Activated T-cell treated with anti-CD3 and anti-CD28 coated beads, Interleukin-2, amount 50 U/mL, for 4 hours (primary cell): ENCODE measurements around the gene TNFRSF8. TPM values are rescaled to one million over a fixed set of nuclear protein-coding genes. Genes with fewer than 3 reads are reported as not detected.
A peak's percentile ranks its signal among the peaks of the same experiment; 100 is the strongest.

ENCODE experiments used
- ATAC-seq, 2 donors: fragments of 200-7000 bp; cut with Tn5 transposase; one replicate each; pipeline ENCODE4 v1.10.0; 2021
- DNase-seq: peaks from one replicate; pipeline ENCODE4 v3.0.0-alpha.2; 2020
- H3K27me3 Mint-ChIP-seq: one replicate; pipeline ENCODE4 v1.8.0; 2021; ENCODE audit warnings: low read depth, mixed read lengths
- H3K36me3 Mint-ChIP-seq: one replicate; pipeline ENCODE4 v1.8.0; 2022; ENCODE audit warnings: mixed read lengths; ENCODE audit not compliant: insufficient read depth
- H3K4me1 Mint-ChIP-seq: one replicate; pipeline ENCODE4 v1.8.0; 2021; ENCODE audit warnings: low read depth, mixed read lengths
- H3K4me3 Mint-ChIP-seq: one replicate; pipeline ENCODE4 v1.8.0; 2021; ENCODE audit warnings: mild to moderate bottlenecking, moderate library complexity, mixed read lengths
- H3K9me3 Mint-ChIP-seq: one replicate; pipeline ENCODE4 v1.8.0; 2021; ENCODE audit warnings: mixed read lengths
- total RNA-seq, 3 donors: library from RNA; stranded (reverse); gene quantifications; one replicate each; pipeline ENCODE4 v1.2.1, GENCODE V29; 2021

Gene TNFRSF8
- total RNA-seq, 3 donors from 2014 or later, result 13.7 to 17.5 (median 14.9) TPM

GRCh38 chr1:12172042-12172851 is 109.1 kb downstream of the TNFRSF8 start:
- Mint-ChIP-seq H3K36me3 (peaks cover 40% of the 10 kb centered on the region), H3K27me3 (no peaks in the 10 kb centered on the region), H3K4me3 (peak overlapping the region; percentile 80), H3K9me3 (peaks cover 5% of the 10 kb centered on the region), H3K4me1 (peaks cover 90% of the 10 kb centered on the region)
- ATAC-seq, result peak; percentile 6 to 22
- peak; percentile 38 for DNase-seq

DNA sequence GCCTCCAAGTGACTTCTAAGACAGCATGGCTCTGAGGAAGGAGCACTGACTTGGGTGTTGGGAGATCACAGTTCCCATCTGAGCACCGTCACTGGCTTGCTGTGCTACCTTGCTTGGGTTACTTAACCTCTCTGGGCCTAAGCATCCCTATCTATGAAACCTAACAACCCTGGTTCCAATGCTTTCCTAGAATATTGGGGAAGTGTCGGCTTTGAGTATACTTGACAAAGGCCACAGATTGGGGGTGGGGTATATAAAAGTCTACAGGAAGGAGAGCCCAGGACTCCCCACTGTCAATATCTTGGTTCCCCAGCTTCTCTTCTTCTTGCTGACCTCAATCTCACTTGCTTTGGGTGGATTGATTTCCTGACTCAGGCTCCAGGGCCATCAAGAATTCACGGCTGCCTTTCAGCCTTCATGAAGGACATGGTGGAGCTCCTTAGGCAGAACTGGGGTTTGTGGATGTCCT is 110.0 kb downstream of the TNFRSF8 start:
- Mint-ChIP-seq H3K4me3 (peak overlapping the region; percentile 80), H3K36me3 (peaks cover 34% of the 10 kb centered on the region), H3K27me3 (no peaks in the 10 kb centered on the region), H3K9me3 (peaks cover 5% of the 10 kb centered on the region), H3K4me1 (peaks cover 92% of the 10 kb centered on the region)
- ATAC-seq (no peak), DNase-seq (no peak)

DNA sequence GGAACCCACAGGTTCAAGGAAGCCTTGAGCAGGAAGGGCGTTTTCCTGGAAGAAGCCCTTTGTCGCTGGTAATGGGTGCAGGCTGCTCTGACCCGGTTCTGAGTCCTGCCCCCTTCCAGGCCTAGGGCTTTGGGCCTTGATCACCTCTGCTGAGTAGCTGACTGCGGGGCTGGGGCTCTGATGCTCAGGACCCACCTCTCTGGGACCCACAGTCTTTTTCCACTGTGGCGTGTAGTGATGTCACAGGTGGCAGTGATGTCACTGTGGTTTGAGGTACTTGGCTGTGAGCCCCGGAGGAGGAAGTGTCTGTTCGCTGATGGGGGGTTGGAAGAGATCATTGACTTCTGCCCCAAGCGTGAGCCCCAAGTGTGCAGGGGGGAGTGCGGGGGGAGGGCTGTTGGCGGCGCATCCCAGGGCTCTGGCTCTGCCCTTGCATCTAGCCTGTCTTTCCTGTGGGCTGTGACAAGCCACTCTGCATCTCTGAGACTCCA is 110.6 kb downstream of the TNFRSF8 start:
- ATAC-seq (peak; percentile 8 to 12), DNase-seq (peak; percentile 96)
- H3K36me3 Mint-ChIP-seq, result peaks cover 33% of the 10 kb centered on the region
- H3K27me3 Mint-ChIP-seq, result no peaks in the 10 kb centered on the region
- H3K9me3 Mint-ChIP-seq, result peaks cover 5% of the 10 kb centered on the region
- H3K4me1 Mint-ChIP-seq, result peaks cover 96% of the 10 kb centered on the region
- peak overlapping the region; percentile 80 for H3K4me3 Mint-ChIP-seq

DNA sequence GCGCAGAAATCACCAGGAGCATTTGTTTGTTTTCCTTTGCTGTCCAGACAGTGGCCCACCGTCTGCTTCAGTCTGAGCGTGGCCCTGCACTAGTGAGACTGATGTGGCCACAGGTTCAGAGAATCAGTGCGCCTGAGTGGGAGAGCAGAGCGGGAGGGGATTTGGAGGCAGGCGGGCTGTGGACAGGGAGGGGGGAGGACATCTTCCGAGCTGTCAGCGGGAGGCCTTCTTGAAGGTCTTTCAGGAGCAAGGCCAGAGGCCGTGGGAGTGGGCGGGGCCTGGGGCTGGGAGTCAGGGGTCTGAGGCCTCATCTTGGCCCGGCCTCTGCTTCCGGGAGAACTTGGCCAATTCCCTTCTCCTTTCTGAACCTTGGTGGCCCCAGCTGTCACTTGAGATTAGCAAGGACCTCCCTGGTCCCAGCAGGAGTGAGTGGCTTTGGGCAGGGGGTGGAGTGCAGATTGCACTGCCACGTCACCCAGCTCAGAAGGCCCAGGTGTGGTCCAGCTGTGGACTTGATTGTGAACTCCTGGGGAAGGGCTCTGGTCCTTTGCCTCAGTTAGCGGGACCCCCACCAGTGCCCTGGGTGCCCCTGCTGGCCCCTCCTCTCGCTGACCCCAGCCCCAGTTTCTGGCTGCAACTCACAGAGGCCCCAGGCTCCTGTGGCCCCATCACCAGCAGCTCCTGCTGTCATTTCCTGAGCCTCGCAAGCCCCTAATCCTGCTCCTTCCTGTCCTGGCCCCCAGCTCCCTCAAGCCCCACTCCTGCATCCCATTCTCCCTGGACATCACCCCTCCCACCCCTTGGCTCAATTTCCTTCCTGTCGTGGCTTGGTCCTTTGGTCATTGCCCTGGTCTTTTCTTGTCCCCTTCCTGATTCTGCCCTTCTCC is 112.1 kb downstream of the TNFRSF8 start:
- Mint-ChIP-seq H3K4me3 (peak overlapping the region; percentile 80), H3K9me3 (peaks cover 5% of the 10 kb centered on the region), H3K27me3 (no peaks in the 10 kb centered on the region), H3K36me3 (peaks cover 21% of the 10 kb centered on the region), H3K4me1 (peaks cover 96% of the 10 kb centered on the region)
- DNase-seq (no peak), ATAC-seq (no peak)

GRCh38 chr1:12176298-12177118 is 113.4 kb downstream of the TNFRSF8 start:
- ATAC-seq (no peak), DNase-seq (no peak)
- peaks cover under 1% of the 10 kb centered on the region for H3K9me3 Mint-ChIP-seq
- H3K27me3 Mint-ChIP-seq, result no peaks in the 10 kb centered on the region
- peaks cover 16% of the 10 kb centered on the region for H3K36me3 Mint-ChIP-seq
- peaks cover 92% of the 10 kb centered on the region for H3K4me1 Mint-ChIP-seq
- peak overlapping the region; percentile 65 for H3K4me3 Mint-ChIP-seq

GRCh38 chr1:12177156-12177998 is 114.3 kb downstream of the TNFRSF8 start:
- ATAC-seq, result no peak
- no peak for DNase-seq

GRCh38 chr1:12177999-12178441 is 114.9 kb downstream of the TNFRSF8 start:
- Mint-ChIP-seq H3K4me3 (peak overlapping the region; percentile 79), H3K9me3 (no peaks in the 10 kb centered on the region), H3K36me3 (peaks cover 16% of the 10 kb centered on the region), H3K27me3 (no peaks in the 10 kb centered on the region), H3K4me1 (peaks cover 92% of the 10 kb centered on the region)
- DNase-seq (peak; percentile 98), ATAC-seq (peak; percentile 78 to 80)

More at GRCh38 chr1:12177156-12177998, 114.3 kb downstream of the TNFRSF8 start:
- Mint-ChIP-seq H3K27me3 (no peaks in the 10 kb centered on the region), H3K4me3 (peak overlapping the region; percentile 79), H3K9me3 (no peaks in the 10 kb centered on the region), H3K4me1 (peaks cover 92% of the 10 kb centered on the region), H3K36me3 (peaks cover 16% of the 10 kb centered on the region)

DNA sequence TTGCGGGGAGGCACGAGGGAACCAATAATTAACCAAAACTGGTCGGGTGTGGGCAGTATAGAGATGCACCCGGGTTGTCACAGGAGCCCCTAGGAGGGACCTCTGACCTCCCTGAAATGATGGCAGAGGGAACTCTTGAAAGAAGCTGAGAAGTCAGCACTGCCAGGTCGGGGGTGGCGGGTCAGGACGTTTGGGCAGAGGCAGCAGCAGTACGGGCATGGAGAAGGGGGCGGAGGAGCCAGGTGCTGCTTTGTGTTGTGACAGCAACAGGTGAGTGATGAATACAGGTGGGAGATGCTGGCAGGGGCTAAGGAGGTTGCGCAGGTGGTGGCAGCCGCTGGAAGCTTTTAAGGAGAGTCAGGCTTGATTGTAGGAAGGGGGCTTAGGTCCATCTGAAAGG is 115.4 kb downstream of the TNFRSF8 start:
- DNase-seq (no peak), ATAC-seq (no peak)
- H3K4me3 Mint-ChIP-seq, result peak overlapping the region; percentile 79
- H3K27me3 Mint-ChIP-seq, result no peaks in the 10 kb centered on the region
- no peaks in the 10 kb centered on the region for H3K9me3 Mint-ChIP-seq
- peaks cover 90% of the 10 kb centered on the region for H3K4me1 Mint-ChIP-seq
- H3K36me3 Mint-ChIP-seq, result peaks cover 16% of the 10 kb centered on the region

GRCh38 chr1:12179111-12179519 is 116.0 kb downstream of the TNFRSF8 start:
- H3K36me3 Mint-ChIP-seq, result peaks cover 14% of the 10 kb centered on the region
- peak; percentile 84 for DNase-seq
- ATAC-seq, result peak; percentile 71 to 72
- peaks cover 90% of the 10 kb centered on the region for H3K4me1 Mint-ChIP-seq
- no peaks in the 10 kb centered on the region for H3K9me3 Mint-ChIP-seq
- peak overlapping the region; percentile 79 for H3K4me3 Mint-ChIP-seq
- no peaks in the 10 kb centered on the region for H3K27me3 Mint-ChIP-seq

DNA sequence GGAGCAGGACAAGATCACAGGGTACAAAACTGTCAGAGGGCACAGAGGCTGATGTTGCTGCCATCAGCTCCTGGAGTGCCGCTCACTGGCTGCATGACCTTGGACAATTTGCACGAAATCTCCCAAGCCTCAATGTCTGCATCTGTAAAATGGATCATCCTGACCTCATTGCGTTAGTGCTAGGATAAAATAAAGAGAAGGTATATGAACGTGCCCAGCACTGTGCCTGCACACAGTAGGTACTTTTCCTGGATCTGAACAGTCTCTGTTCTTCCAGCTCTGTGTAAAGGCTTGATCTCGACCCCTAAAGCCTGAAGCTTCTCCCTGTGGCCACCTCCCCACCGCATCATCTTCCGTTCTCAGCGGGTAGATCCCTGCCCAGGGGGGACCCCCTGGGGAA is 116.6 kb downstream of the TNFRSF8 start:
- no peaks in the 10 kb centered on the region for H3K9me3 Mint-ChIP-seq
- H3K4me1 Mint-ChIP-seq, result peaks cover 86% of the 10 kb centered on the region
- no peak for ATAC-seq
- no peaks in the 10 kb centered on the region for H3K27me3 Mint-ChIP-seq
- H3K4me3 Mint-ChIP-seq, result peak overlapping the region; percentile 79
- H3K36me3 Mint-ChIP-seq, result peaks cover 14% of the 10 kb centered on the region
- DNase-seq, result no peak

DNA sequence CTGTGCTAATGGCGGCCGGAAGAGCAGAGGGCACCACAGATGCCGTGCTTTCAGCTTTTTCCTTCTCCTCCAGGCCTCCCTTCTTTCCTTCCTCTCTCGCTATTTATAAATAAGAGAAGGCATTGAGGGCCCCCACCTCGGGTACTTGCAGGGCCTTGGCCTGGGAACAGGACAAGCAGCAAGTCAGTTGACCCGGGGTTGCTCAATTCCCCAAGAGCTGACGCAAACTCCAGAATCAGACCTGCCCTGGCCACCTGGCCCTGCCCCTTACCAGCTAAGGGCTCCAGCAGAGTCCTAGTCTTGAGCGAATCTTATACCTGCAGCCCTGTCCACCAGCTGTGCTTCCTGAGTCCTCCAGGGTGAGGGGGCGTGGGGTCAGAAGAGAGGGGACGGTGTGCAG is 117.2 kb downstream of the TNFRSF8 start:
- Mint-ChIP-seq H3K4me3 (no peak overlapping the region), H3K36me3 (peaks cover 14% of the 10 kb centered on the region), H3K4me1 (peaks cover 84% of the 10 kb centered on the region), H3K9me3 (no peaks in the 10 kb centered on the region), H3K27me3 (no peaks in the 10 kb centered on the region)
- no peak for DNase-seq
- ATAC-seq, result no peak

DNA sequence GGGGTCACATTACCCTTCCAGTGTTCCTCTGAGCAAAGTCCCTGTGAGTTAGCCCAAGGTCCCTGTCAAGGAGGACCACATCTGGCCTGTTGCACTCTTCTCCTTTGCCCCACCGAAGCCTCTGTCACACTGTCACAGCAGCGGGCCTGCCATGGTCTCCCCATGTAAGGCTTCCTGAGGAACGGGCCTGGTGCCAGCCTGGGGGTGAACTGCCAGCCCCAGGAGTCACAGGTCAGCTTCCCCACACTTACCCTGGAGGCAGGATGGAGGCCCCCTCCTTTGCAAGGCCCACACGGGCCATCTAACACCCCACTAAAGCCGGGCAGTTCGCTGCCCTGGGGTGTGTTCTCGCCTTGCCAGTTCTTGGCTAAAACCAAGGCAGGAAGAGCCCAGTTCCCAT is 117.8 kb downstream of the TNFRSF8 start:
- no peaks in the 10 kb centered on the region for H3K27me3 Mint-ChIP-seq
- H3K4me3 Mint-ChIP-seq, result no peak overlapping the region
- ATAC-seq (no peak), DNase-seq (no peak)
- peaks cover 83% of the 10 kb centered on the region for H3K4me1 Mint-ChIP-seq
- peaks cover 14% of the 10 kb centered on the region for H3K36me3 Mint-ChIP-seq
- H3K9me3 Mint-ChIP-seq, result no peaks in the 10 kb centered on the region

GRCh38 chr1:12181568-12181967 is 118.5 kb downstream of the TNFRSF8 start:
- ATAC-seq, result no peak
- H3K9me3 Mint-ChIP-seq, result no peaks in the 10 kb centered on the region
- DNase-seq, result no peak
- peaks cover 79% of the 10 kb centered on the region for H3K4me1 Mint-ChIP-seq
- no peaks in the 10 kb centered on the region for H3K27me3 Mint-ChIP-seq
- H3K4me3 Mint-ChIP-seq, result peak overlapping the region; percentile 48
- peaks cover 11% of the 10 kb centered on the region for H3K36me3 Mint-ChIP-seq
